PFSK-1 (cell line): ENCODE results near the gene MCFD2.

Source experiments
- FOXP2 ChIP-seq: optimal IDR thresholded peaks from 2 replicates; pipeline ENCODE3; 2011; ENCODE audit warnings: borderline replicate concordance, control low read depth, inconsistent platforms; ENCODE audit not compliant: insufficient read depth; ENCODE audit errors: extremely low read length, extremely low read depth
- POLR2AphosphoS5 ChIP-seq: IDR thresholded peaks from 2 replicates; pipeline ENCODE4 v1.6.1; 2012; ENCODE audit warnings: low read depth, mild to moderate bottlenecking, control low read depth, low read length, moderate library complexity
- SIN3A ChIP-seq: IDR thresholded peaks from 2 replicates; pipeline ENCODE4 v1.6.1; 2012; ENCODE audit warnings: mild to moderate bottlenecking, low read length, moderate library complexity, borderline replicate concordance; ENCODE audit not compliant: insufficient read depth
- TAF1 ChIP-seq: IDR thresholded peaks from 2 replicates; pipeline ENCODE4 v1.6.1; 2012; ENCODE audit warnings: low read length, control low read depth, borderline replicate concordance; ENCODE audit not compliant: insufficient read depth
- TF ChIP-seq, protein P1 (sequence below), 2 experiments: IDR thresholded peaks; 2 replicates each; pipeline versions ENCODE4 v1.6.1 to v1.8.0; 2011 to 2012; ENCODE audit warnings: low read depth in 2 of 2, low read length in 2 of 2, control low read depth in 1 of 2, inconsistent platforms in 1 of 2, mild to moderate bottlenecking in 1 of 2, moderate library complexity in 1 of 2; ENCODE audit not compliant: insufficient read depth in 1 of 2

Gene MCFD2

DNA sequence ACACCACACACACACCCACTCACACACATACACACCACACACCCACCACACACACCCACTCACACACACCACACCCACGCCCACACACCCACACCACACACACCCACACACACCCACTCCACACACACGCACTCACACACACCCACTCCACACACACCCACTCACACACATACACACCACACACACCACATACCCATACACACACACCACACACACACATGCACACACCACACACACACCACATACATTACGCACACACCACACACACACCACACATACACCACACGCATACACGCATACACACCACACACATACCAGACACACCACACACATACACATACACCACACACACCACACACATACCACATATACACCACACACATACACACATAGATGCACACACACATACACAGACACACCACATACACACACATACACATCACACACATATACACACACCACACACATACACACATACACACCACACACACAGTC, 37.9 kb downstream of the MCFD2 start:
- TF ChIP-seq SIN3A = no peak

DNA sequence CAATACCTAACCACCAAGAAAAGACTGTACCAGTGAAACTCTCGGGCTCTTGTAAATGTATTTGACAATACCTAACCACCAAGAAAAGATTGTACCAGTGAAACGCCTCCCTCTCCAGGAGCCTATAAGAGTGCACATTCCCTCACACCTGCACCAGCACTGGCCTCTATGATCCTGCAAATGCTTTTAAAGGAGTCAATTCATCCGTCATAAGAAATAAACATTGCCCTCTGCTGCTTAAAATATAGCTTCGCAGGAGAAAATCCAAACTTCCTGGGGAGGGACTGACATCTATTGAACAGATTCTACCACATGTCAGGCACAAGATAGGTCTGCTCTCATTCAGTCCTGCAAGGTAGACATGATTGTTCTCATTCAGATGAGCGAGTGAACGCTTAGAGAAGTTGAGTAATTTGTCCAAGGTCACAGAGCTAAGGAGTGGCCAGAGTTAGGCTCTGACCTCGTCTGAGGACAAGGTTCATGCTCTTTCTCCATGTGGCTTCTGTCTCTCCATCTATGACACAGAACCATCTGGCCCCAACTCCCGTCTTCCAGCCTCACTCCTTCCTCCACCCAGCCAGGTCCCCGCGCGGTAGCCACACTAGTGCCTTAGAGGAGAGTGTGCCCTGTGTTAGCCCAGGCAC, 38.7 kb downstream of the MCFD2 start:
- no peak for TF ChIP-seq SIN3A
- no peak for TF ChIP-seq TAF1
- TF ChIP-seq POLR2AphosphoS5 = no peak
- TF ChIP-seq, protein P1, sequence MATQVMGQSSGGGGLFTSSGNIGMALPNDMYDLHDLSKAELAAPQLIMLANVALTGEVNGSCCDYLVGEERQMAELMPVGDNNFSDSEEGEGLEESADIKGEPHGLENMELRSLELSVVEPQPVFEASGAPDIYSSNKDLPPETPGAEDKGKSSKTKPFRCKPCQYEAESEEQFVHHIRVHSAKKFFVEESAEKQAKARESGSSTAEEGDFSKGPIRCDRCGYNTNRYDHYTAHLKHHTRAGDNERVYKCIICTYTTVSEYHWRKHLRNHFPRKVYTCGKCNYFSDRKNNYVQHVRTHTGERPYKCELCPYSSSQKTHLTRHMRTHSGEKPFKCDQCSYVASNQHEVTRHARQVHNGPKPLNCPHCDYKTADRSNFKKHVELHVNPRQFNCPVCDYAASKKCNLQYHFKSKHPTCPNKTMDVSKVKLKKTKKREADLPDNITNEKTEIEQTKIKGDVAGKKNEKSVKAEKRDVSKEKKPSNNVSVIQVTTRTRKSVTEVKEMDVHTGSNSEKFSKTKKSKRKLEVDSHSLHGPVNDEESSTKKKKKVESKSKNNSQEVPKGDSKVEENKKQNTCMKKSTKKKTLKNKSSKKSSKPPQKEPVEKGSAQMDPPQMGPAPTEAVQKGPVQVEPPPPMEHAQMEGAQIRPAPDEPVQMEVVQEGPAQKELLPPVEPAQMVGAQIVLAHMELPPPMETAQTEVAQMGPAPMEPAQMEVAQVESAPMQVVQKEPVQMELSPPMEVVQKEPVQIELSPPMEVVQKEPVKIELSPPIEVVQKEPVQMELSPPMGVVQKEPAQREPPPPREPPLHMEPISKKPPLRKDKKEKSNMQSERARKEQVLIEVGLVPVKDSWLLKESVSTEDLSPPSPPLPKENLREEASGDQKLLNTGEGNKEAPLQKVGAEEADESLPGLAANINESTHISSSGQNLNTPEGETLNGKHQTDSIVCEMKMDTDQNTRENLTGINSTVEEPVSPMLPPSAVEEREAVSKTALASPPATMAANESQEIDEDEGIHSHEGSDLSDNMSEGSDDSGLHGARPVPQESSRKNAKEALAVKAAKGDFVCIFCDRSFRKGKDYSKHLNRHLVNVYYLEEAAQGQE (IDR thresholded peaks at IDR 0.05; ENCODE audit: insufficient read depth in 1 of 2, low read depth in 2 of 2, low read length in 2 of 2) = no peak
- no peak for TF ChIP-seq FOXP2

DNA sequence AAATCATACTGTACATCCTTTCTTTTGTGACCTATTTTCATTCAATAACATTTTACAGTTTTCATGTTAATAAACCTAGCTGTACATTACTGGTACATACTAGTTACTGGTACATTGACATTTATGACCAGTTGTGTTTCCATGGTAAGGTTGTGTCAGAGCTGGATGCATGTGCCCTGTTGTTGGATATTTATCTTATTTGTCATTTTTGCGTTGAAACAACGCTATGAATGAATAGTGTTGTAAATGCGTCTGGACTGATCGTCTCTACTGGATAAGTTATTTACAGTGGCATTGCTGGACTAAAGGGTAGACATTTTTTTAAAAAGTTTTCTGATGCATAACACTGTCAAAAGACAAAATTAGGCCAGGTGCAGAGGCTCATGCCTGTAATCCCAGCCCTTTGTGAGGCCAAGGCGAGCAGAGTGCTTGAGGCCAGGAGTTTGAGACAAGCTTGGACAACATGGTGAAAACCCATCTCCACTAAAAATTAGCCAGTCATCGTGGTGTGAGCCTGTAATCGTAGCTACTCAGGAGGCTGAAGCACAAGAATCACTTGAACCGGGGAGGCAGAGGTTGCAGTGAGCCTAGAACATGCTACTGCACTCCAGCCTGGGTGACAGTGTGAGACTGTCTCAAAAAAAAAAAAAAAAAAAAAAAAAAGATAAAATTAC, 40.2 kb downstream of the MCFD2 start:
- TF ChIP-seq POLR2AphosphoS5 = no peak
- TF ChIP-seq TAF1 = no peak
- TF ChIP-seq FOXP2 = no peak
- TF ChIP-seq, protein P1 (IDR thresholded peaks at IDR 0.05; ENCODE audit: insufficient read depth in 1 of 2, low read depth in 2 of 2, low read length in 2 of 2) = no peak
- no peak for TF ChIP-seq SIN3A

DNA sequence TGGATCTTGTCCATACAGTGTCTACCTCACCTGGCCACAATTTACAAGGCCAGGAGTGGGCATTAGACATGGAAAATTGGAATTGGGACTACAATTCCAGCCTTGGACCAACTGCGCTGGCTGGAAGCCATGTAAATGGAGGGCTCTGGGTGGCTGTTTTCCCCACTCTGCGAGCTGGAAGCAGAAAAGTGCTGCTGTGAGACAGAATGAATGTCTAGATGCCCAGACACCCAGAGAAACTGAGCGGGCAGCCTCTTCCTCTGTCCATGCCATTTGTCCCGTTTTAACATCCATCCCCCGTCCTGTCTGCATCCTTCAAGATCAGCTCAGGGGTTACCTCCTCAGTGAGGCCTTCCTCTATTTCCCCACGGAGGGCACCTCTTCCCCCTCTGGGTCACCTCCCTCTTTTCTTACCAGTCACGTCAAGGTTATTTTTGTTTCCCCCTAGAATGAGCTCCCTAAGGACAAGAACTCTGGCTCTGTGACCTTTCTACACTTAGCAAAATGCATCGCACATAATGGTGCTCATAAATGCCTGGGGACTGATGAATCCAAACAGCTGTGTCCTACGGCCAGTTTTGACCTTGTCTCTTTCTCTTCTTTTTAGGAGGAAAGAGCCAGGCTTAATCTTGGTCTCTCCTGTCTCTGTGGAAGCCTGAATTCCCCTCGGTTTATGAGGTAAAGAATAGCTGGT, 41.2 kb downstream of the MCFD2 start:
- TF ChIP-seq, protein P1 (IDR thresholded peaks at IDR 0.05; ENCODE audit: insufficient read depth in 1 of 2, low read depth in 2 of 2, low read length in 2 of 2) = no peak
- TF ChIP-seq TAF1 (no peak), FOXP2 (no peak), POLR2AphosphoS5 (no peak), SIN3A (no peak)

DNA sequence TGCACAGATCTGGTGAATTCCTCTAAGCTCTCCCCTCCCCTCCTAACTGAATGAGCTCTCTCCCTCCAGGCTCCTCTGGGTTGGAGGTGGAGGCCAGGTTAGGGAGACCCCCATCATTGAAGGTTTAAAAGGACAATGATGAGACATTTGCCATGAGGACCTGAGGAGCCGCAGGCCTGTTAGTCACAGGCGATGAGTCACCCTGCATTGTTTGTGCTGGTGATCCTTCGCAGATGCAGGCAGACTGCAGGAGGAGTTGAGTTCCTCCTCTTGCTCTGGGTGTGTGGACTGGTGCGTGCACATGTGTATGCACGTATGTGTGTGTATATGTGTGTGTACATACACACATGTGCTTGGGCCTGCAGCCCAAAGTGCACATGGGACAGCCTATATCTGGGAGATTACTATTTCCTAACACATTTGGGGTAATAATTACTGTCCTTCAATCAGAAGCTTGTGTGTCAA, 42.0 kb downstream of the MCFD2 start:
- TF ChIP-seq POLR2AphosphoS5 (no peak), TAF1 (no peak), SIN3A (peak; percentile 52; the same call in 1 of the 2 replicates), FOXP2 (peak; percentile 86)
- TF ChIP-seq, protein P1 (IDR thresholded peaks at IDR 0.05; ENCODE audit: insufficient read depth in 1 of 2, low read depth in 2 of 2, low read length in 2 of 2) = peak in 1 of 2 experiments; percentile 44; a peak in 1 of 4 replicates
